CD4-positive, alpha-beta T cell treated with Interleukin-12 subunit alpha and Interleukin-12 subunit beta, for 1 hour (primary cell): ENCODE data around the gene PKHD1.

Source experiments
- DNase-seq: peaks from one replicate; pipeline ENCODE4 v3.0.0-alpha.2; 2020

Gene PKHD1

DNA sequence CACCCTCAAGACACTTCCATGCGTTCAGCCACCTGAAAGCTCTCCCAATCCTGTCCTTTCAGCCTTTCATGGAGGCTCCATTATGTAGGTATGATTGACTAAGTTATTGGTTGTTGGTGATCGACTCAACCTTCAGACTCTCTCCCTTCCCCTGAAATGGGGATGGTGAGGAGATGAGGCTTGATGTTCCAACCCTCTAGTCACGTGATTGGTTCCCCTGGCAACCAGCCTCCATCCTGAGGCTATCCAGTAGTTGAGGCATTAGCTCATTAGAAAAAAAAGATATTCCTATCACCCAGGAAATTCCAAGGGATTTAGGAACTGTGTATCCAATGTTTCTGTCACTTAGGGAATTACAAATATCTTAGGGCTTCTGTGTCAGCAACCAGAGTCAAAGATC is 426.6 kb downstream of the PKHD1 start:
- DNase-seq, result no peak

DNA sequence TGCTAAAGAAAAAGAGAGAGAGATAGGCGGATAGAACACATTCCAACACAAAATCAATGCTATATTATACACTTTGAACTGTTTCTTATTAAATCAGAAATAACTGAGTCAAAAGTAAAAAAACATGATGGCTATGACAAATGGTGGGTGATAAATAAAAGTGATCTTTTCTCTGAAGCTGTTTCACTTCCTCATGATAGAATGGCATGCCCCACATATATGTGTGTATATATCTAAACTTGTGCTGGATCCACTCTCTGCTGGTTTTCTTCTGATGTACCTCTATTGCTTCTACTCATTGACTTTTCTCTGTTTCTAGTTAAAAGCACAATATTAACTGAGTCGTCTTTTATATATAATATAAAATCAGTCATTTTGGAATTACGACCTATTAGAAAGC is 429.9 kb downstream of the PKHD1 start:
- no peak for DNase-seq

- no peak for DNase-seq
Observed at GRCh38 chr6:51655517-51655916, 431.9 kb downstream of the PKHD1 start.

- DNase-seq, result no peak
Observed at GRCh38 chr6:51654647-51655046, 432.8 kb downstream of the PKHD1 start.

- DNase-seq, result no peak
Observed at GRCh38 chr6:51651132-51651817, 436.1 kb downstream of the PKHD1 start.

- no peak for DNase-seq
Observed at GRCh38 chr6:51648774-51649173, 438.6 kb downstream of the PKHD1 start.

- no peak for DNase-seq
Observed at GRCh38 chr6:51648236-51648635, 439.2 kb downstream of the PKHD1 start.

DNA sequence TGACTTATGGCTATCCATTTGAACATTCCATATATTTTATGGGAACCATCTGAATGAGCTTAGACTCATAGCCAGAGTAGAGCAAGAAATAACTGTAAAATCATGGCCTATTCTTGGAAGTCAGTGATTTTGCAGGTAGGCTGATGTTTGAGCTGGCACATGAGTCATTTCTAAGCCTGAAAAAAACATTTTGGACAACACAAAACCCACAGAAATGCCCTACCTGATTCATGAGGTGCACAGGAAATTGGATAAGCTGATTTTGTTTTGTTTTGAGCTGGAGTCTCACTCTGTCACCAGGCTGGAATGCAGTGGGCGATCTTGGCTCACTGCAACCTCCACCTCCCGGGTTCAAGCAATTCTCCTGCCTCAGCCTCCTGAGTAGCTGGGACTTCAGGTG is 443.0 kb downstream of the PKHD1 start:
- DNase-seq, result no peak

DNA sequence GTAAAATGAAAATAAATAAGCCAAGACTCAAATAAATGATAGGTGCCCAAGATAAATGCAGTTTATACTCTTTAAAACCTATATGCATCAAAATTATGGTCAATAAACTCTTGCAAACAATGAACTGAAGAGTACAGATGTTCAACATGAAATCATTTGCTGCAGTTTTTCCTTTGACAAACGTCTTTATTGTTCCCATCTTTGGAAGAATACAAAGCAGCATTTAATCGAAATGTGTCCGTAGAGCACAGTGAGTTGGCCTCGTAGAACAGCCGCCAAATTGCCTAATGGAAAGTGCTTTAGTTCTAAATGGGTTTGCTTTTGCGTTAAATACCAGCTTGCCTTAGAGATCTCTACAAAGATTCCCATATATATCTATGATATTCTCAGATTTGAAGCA is 447.4 kb downstream of the PKHD1 start:
- no peak for DNase-seq

- no peak for DNase-seq
Observed at GRCh38 chr6:51633424-51633823, 454.0 kb downstream of the PKHD1 start.

DNA sequence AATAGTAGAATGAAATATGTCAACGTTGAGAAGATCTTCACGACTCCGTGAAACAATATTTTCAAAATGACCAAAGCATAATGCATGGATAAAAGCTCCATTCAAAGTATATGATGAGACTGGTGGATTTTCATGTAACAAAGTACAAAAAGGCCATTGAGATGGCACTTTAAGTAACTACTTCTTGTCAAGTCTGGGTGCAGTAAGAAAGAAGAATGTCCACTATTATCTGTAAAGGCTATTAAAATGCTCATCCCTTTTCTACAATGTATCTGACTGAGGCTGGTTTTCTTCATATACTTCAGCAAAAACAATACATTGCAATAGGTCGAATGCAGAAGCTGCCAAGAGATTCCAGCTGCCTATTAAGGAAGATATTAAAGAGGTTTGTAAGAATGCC is 457.4 kb downstream of the PKHD1 start:
- no peak for DNase-seq

GRCh38 chr6:51626391-51626790 is 461.0 kb downstream of the PKHD1 start:
- DNase-seq, result no peak

GRCh38 chr6:51625566-51625965 is 461.8 kb downstream of the PKHD1 start:
- DNase-seq, result no peak

GRCh38 chr6:51620971-51621370 is 466.4 kb downstream of the PKHD1 start:
- no peak for DNase-seq

DNA sequence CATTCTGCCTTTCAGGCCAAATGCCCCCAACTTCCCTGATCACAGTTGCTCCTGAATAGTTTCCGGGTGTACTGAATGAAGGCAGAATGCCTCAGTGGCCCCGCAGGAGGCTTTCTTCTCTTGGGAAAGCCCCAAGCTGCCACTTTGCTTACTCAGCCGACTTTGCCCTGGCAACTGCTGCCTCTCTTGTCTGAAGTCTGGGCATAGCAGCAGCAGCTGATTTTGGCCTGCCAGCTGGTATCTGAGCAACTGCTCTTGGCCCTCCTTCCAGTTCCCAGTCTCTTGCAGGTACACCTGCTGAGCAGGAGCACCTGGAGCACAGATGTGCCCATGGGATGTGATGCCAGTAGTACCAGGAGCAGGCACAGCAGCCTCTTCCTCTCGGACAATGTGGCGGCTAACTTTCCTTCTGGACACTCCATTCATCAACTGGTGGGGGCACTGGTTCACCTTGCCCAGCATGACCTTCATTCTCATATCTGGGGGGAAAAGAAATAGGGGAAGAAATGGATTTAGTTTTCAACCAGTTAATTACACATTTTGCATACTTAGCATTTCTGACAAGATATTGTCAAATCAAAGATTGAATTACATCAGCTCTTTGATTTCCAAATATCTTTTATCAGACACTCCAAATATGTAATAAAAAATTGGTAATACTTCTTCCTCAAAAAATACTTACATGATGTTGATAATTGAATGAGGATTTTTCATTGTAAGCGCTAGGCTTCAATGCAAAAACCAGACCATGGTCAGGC is 468.2 kb downstream of the PKHD1 start:
- no peak for DNase-seq

- no peak for DNase-seq
Observed at GRCh38 chr6:51618563-51618962, 468.9 kb downstream of the PKHD1 start.

DNA sequence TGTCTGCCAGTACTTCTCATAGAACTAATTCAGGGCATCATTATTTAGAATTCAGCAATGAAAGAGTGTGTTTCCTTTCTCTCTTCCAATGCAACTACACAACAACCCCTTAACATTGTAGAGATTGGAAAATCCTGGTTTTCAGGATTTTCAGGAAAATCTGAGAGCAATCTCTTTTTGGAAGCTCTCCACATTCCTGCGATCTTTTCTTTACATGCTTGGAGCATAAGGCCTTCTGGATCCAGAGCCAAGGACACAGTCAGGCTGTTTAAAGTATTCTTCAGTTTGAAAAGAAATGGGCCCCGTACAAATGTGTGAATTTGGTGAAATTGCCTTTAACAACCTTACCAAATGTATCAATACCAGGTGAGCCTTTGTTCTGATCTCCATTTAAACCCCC is 469.7 kb downstream of the PKHD1 start:
- no peak for DNase-seq

GRCh38 chr6:51616243-51616642 is 471.2 kb downstream of the PKHD1 start:
- DNase-seq, result no peak

- DNase-seq, result no peak
Observed at GRCh38 chr6:51614725-51615124, 472.7 kb downstream of the PKHD1 start.

DNA sequence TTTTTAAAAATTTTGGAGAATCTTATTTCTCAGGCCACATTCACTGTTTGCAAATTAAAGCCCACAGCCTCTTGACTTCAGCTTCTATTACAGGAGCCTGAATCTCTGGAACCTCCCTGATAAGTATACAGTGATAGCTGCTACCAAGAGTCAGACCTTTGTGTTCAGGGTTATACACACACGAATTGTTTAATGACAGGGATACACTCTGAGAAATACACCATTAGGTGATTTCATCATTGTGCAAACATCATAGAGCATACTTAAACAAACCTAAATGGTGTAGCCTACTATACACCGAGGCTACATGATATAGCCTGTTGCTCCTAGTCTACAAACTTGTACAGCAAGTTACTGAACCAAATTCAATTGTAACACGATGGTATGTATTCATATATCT is 473.9 kb downstream of the PKHD1 start:
- no peak for DNase-seq

DNA sequence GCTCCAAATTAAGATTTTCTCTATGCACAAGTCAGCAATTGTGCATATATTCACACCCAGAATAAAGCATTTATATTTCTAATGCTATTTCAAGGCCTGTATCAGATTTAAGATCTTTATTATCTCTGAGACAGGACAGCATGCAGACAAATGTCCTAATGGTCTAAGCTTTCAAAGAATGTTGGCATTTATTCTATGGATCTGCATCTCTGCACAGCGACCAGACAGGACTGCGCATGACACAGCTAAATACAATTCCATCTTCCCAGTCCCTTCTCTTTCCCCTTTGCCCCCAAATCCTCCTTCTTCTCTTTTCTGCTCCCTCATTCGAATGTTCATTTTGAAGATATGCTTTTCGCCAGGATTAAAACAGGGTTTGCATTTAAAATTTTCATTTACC is 478.5 kb downstream of the PKHD1 start:
- no peak for DNase-seq

DNA sequence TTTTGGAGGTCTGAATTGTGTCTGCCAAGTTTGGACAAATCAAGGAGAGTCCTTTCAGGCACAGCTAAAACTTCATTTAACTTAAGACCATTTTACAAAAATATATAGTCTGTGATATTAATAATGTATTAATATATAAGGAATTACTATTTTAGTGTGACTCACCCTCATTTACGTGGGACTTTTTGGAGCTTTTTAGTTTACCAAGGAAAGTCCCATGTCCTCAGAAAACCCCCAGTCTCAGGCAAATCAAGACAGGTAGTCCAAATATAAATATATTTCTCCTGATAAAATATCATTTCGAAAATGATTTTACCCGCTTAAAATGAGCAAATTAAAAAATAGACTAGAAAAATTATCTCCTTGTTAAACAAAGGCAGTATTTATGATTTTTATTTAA is 479.0 kb downstream of the PKHD1 start:
- DNase-seq, result no peak

DNA sequence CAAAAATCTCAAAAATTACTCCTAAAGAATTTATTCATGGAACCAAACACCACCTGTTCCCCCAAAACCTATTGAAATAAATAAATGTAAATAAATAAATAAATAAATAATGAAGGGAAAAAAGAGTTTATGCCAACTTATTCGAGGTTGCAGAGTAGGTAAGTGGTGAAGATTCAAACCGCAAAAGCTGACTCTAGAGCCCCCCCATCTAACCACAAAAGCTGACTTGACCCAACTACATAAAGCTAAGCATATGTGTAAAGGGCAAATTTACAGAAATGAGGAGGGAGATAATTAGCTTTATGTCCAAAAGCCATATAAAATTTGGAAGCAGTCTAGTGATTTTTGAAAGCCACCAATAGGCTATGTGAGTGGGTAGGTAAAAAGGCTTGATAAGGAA is 486.9 kb downstream of the PKHD1 start:
- no peak for DNase-seq

- DNase-seq, result no peak
Observed at GRCh38 chr6:51598171-51598570, 489.2 kb downstream of the PKHD1 start.

- DNase-seq, result no peak
Observed at GRCh38 chr6:51594981-51595380, 492.4 kb downstream of the PKHD1 start.
